Activated CD8-positive, alpha-beta memory T cell treated with anti-CD3 and anti-CD28 coated beads for 1 hour (primary cell): ENCODE data around the gene NLGN4X.
"Not testable (repeated sequence)": the region's sequence is repeated elsewhere in the genome, so short reads cannot be mapped to it uniquely, and the experiment has no call there.

Experiments
- DNase-seq, 2 donors: peaks; one replicate each; pipeline ENCODE4 v3.0.0-alpha.2; 2020; ENCODE audit warnings: low read depth in 1 of 2; ENCODE audit errors: extremely low read depth in 1 of 2

The NLGN4X gene

GRCh38 chrX:6015423-6015822, 213.2 kb downstream of the NLGN4X start:
- no peak for DNase-seq

- DNase-seq, result no peak
Measured at GRCh38 chrX:6012357-6012756, 216.3 kb downstream of the NLGN4X start.

GRCh38 chrX:6005856-6006255, 222.8 kb downstream of the NLGN4X start:
- no peak for DNase-seq

DNA sequence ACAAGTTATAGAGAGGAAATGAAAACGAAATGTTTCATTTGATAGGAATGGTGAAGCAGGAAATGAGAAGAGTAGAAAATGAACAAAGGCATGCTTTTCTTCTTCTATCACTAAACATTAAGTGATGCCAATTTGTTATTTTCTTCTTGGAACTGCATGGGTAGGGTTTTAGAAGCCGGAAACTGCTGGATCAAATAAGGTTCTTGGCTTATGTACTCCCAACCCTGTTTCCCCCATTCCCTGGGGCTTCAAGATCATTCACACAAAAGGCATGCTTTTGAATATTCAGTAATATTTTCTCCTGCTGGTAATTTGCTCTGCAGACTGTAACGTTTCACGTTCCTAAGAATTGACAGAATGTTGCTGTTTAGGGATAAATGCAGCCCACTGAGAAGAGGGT, 224.1 kb downstream of the NLGN4X start:
- no peak for DNase-seq

DNA sequence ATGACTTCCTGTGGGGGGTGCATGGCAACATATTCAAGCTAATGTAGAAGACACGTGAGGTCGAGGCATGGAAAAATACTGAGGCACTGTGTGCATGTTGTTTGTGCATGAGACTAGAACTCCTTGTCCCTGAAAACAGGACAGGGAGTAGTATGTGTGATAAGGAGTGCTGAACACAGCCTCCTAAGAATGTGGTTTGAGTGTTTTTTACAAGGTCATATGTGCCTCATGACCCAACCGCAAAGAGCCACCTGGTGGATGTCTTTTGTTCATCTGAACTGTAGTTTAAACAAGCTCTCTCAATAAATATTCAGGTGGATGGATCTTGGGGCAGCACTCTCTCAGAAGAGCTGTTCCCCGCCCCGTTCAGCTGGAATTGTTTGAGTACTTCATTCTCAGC, 226.6 kb downstream of the NLGN4X start:
- DNase-seq, result no peak

DNA sequence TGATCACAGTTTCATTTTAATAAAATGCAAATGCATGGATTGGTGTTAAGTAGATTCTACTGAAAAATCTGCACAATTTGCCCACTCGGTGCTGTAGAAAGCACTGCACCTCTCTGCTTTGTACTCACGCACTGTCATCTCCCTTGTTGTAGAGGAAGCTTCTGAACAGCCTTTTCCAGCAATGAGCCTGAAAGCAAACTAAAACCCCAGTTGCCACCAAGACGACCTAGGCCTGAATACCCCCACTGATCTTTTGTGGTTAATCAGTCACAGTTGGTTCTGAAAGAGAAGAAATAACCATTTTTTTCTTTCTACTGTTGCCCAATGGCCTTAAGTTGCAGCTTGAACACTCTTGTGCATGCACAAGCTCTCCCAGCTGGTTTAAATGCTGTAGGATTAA, 229.8 kb downstream of the NLGN4X start:
- DNase-seq, result no peak

DNA sequence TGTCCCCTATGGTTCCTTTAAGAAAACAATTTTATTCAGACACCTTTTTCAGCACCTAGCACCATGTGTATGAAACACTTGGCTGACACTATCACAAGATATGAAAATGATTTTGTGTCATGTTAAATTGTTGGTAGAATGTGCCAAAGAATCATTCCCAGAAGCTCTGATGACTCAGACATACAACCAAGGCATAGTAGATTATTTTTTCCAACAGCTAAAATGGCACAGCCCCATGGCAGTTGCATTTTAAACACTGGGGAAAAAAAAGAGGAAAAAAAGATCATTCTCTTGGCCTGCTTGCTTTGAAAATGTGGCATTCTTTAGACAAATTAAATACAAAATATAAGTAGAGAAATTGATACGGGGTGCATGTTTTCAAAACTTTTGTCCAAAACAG, 230.2 kb downstream of the NLGN4X start:
- no peak for DNase-seq

- DNase-seq, result no peak
Measured at GRCh38 chrX:5991393-5991792, 237.3 kb downstream of the NLGN4X start.

GRCh38 chrX:5979338-5979737, 249.3 kb downstream of the NLGN4X start:
- DNase-seq, result no peak

- no peak for DNase-seq
Measured at GRCh38 chrX:5976332-5976731, 252.3 kb downstream of the NLGN4X start.

DNA sequence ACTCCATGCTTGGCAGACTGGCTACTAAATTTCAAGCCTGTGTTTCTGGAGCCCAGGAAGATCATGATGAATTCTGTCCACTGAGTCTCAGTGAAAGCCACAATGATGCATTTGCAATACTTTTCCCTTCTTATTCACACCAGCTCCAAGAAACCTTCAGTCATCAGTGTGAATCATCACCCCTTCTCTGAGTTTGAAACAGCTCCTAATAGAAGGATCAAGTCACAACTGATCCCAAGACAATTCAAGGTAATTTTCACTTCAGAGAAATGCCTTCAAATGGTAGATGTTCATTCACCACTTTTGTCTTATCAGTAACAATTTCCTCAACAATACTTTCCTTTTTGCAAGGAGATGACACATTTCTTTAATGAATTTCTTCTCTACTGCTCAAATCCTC, 257.4 kb downstream of the NLGN4X start:
- no peak for DNase-seq

DNA sequence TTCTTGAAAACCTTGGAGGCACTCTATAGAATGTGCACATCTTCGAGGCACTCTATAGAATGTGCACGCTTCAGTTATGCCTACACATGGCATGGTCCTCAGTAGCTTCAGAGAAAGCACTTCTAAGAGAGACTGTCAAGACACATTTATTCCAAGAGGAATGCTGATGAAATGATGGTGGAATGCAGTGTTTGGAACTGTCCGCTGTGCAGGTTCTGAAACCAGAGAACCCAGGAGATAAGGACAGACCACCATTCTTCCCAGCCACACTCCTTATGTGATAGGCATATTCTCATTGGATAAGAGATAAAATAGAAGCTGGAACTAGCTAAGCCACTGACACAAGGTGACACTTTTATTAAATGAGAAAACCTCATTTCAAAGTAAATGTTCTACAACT, 263.3 kb downstream of the NLGN4X start:
- no peak for DNase-seq

- no peak for DNase-seq
Measured at GRCh38 chrX:5959286-5959685, 269.4 kb downstream of the NLGN4X start.

GRCh38 chrX:5958523-5958922, 270.1 kb downstream of the NLGN4X start:
- DNase-seq, result no peak

DNA sequence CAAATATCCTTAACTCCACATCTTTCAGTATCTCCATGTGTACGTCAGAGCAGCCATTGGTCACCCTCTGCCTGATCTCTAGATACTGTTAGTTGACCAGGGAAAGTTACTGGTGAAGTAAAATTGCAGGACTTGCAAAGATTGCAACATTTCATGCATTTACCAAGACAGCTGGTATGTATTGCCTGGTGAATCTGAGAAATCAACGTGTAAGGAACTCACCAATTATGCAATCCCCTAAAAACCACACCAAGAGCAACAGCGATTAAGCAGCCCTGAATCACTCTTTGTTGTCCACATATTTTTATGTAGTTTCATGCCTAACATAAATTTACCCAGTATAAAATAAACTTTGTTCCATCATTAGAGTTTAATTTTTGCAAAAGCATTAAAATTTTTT, 271.2 kb downstream of the NLGN4X start:
- DNase-seq, result no peak

DNA sequence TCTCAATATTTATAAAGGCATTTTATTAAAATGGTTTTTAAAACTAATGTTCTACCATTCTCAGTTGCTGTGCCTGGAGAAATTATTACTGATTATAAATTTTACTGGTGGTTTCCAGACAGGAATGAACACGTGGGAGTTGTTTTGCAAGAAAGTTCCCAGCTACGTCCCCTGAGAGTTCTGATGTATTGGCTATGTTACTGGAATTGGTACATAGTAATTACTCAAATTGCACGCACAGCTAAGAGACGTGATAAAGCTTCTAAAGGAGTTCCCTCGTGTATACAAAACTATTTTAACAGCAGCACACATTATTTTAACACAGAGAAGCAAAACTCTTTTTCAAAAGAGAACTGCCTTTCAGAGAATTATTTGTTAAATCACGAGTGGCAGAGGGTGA, 292.2 kb downstream of the NLGN4X start:
- no peak for DNase-seq

GRCh38 chrX:5928224-5928623, 300.4 kb downstream of the NLGN4X start:
- DNase-seq, result no peak

- no peak for DNase-seq
Measured at GRCh38 chrX:5916945-5917344, 311.7 kb downstream of the NLGN4X start.

- DNase-seq, result no peak
Measured at GRCh38 chrX:5915783-5916182, 312.9 kb downstream of the NLGN4X start.

DNA sequence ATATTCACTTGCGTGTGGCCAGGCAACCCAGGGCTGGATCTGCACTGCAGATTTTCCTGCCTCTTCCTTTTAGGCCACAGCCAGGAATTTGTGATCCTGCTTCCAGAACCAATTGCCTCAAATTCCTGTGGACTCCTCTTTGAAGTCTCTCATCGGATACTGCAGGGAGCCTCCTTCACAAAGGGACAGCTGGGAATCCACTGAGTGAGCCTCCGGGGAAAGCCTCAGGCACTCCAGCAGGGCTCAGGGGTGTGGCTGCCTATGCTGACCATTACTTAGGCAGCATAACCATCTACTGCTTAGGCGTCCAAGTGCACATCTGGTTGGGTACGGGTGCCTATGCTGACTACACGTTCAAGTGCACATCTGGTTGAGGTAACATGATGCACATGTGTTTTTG, 321.5 kb downstream of the NLGN4X start:
- DNase-seq, result no peak

- DNase-seq, result not testable (repeated sequence)
Measured at GRCh38 chrX:5903586-5904190, 325.0 kb downstream of the NLGN4X start.

GRCh38 chrX:5898463-5898862, 330.2 kb downstream of the NLGN4X start:
- DNase-seq, result no peak

- no peak for DNase-seq
Measured at GRCh38 chrX:5891378-5891777, 337.3 kb downstream of the NLGN4X start.
